ENCODE measurements around the gene THEM4. TPM values are rescaled to one million over a fixed set of nuclear protein-coding genes. Genes with fewer than 3 reads are reported as not detected.
"Not testable (repeated sequence)": the region's sequence is repeated elsewhere in the genome, so short reads cannot be mapped to it uniquely, and the experiment has no call there.

Gene THEM4
- total RNA-seq, 1 donor from 2014 or later: 17.3 TPM

DNA sequence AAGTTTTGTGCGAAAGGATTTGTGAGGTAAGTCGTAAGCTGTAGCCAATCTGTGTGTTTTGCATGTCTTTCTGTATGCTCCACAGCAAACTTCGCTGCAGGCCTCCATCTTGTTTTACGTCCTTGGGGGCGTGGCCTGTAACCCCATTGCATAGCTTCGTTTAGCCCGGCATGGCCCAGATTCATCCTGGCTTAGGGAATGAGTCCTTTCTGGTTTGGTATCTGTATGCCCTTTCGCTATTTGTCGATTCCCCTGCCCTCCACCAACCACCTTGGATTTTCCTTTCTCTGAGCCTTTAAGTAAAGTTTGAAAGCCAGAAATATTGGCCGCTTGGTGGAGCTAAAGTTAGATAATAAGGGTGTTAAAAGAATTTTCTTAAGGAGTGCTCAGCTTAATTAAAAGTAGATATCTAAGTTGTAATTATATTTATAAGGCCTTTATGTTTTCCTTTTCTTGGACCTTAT is 1.1 kb downstream of the THEM4 start:
- TF ChIP-seq CTCF (IDR thresholded peaks at IDR 0.05; ENCODE audit: unreplicated experiment): peak; percentile 7
- H3K36me3 Mint-ChIP-seq (ENCODE audit: insufficient read depth): peaks cover 32% of the 10 kb centered on the region
- H3K4me3 Mint-ChIP-seq (ENCODE audit: low read depth): peak overlapping the region; percentile 95
- H3K27me3 Mint-ChIP-seq: no peaks in the 10 kb centered on the region
- H3K27ac Mint-ChIP-seq: peak overlapping the region; percentile 68
- peaks cover 8% of the 10 kb centered on the region for H3K4me1 Mint-ChIP-seq (ENCODE audit: low read depth)
- DNase-seq (ENCODE audit: low spot score, unreplicated experiment): no peak
- H3K9me3 Mint-ChIP-seq (ENCODE audit: low read depth): peaks cover 8% of the 10 kb centered on the region

- no peaks in the 10 kb centered on the region for H3K27me3 Mint-ChIP-seq
- peaks cover 30% of the 10 kb centered on the region for H3K36me3 Mint-ChIP-seq (ENCODE audit: insufficient read depth)
- peak overlapping the region; percentile 19 for H3K4me3 Mint-ChIP-seq (ENCODE audit: low read depth)
- peaks cover 8% of the 10 kb centered on the region for H3K4me1 Mint-ChIP-seq (ENCODE audit: low read depth)
- no peak for DNase-seq (ENCODE audit: low spot score, unreplicated experiment)
- no peak for TF ChIP-seq CTCF (IDR thresholded peaks at IDR 0.05; ENCODE audit: unreplicated experiment)
- peak overlapping the region; percentile 46 for H3K27ac Mint-ChIP-seq
- H3K9me3 Mint-ChIP-seq (ENCODE audit: low read depth): peaks cover 8% of the 10 kb centered on the region
These were observed 1.8 kb downstream of the THEM4 start for GRCh38 chr1:151907363-151908139.

DNA sequence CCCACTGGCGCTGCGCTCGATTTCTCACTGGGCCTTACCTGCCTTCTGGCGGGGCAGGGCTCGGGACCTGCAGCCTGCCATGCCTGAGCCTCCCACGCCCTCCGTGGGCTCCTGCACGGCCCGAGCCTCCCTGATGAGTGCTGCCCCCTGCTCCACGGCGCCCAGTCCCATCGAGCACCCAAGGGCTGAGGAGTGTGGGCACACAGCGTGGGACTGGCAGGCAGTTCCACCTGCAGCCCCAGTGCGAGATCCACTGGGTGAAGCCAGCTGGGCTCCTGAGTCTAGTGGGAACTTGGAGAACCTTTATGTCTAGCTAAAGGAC is 3.0 kb downstream of the THEM4 start:
- not testable (repeated sequence) for DNase-seq (ENCODE audit: low spot score, unreplicated experiment); H3K27ac Mint-ChIP-seq; H3K27me3 Mint-ChIP-seq; H3K4me3 Mint-ChIP-seq (ENCODE audit: low read depth); H3K4me1 Mint-ChIP-seq (ENCODE audit: low read depth)
- Mint-ChIP-seq H3K9me3 (ENCODE audit: low read depth) (peaks cover 15% of the 10 kb centered on the region), H3K36me3 (ENCODE audit: insufficient read depth) (peaks cover 40% of the 10 kb centered on the region)

GRCh38 chr1:151905443-151906323 is 3.6 kb downstream of the THEM4 start:
- peak overlapping the region; percentile 83 for H3K27ac Mint-ChIP-seq

DNA sequence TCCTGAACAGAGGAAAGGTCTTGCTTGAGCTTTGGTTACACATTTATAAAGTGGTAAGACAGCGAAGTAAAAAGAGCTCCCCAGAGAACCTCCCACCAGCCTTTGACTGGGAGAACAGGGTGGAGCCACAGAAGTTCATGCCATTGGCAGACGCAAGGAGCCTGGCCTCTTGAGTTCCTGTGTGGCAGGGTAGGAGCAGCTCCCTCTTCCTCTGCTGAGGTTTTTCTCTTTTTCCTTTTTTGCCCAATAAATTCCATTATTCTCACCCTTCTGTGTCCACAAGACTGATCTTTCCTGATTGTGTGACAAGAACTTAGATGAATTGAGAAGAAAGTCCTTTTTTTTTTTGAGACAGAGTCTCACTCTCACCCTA is 4.3 kb downstream of the THEM4 start:
- H3K4me3 Mint-ChIP-seq (ENCODE audit: low read depth): no peak overlapping the region

More at GRCh38 chr1:151905443-151906323, 3.6 kb downstream of the THEM4 start:
- not testable (repeated sequence) for H3K4me3 Mint-ChIP-seq (ENCODE audit: low read depth); H3K4me1 Mint-ChIP-seq (ENCODE audit: low read depth); H3K27me3 Mint-ChIP-seq; DNase-seq (ENCODE audit: low spot score, unreplicated experiment)
- H3K9me3 Mint-ChIP-seq (ENCODE audit: low read depth): peaks cover 19% of the 10 kb centered on the region
- peaks cover 43% of the 10 kb centered on the region for H3K36me3 Mint-ChIP-seq (ENCODE audit: insufficient read depth)

More for the DNA sequence above, 4.3 kb downstream of the THEM4 start:
- Mint-ChIP-seq H3K27me3 (no peaks in the 10 kb centered on the region), H3K36me3 (ENCODE audit: insufficient read depth) (peaks cover 48% of the 10 kb centered on the region), H3K9me3 (ENCODE audit: low read depth) (peaks cover 23% of the 10 kb centered on the region), H3K27ac (no peak overlapping the region), H3K4me1 (ENCODE audit: low read depth) (peaks cover 8% of the 10 kb centered on the region)
- TF ChIP-seq CTCF (IDR thresholded peaks at IDR 0.05; ENCODE audit: unreplicated experiment): no peak
- no peak for DNase-seq (ENCODE audit: low spot score, unreplicated experiment)
